Stimulated activated CD8-positive, alpha-beta memory T cell treated with anti-CD3 and anti-CD28 coated beads, Interleukin-7, amount 100 ng/mL, for 4 hours (primary cell): Measurements from ENCODE around the gene ARAP3.
"Not testable (repeated sequence)": the region's sequence is repeated elsewhere in the genome, so short reads cannot be mapped to it uniquely, and the experiment has no call there.

ENCODE experiments used
- DNase-seq, 2 donors: peaks; one replicate each; pipeline ENCODE4 v3.0.0-alpha.2; 2020; ENCODE audit warnings: low read depth in 2 of 2

ARAP3 gene

GRCh38 chr5:141681695-141682641, at the start of gene ARAP3:
Gene ARAP3 (minus strand): TSS chr5:141682230. CDS start chr5:141680486, 1,744 bp downstream.
- peak in 1 of 2 donors; percentile 37 for DNase-seq

- DNase-seq: no peak
Measured at GRCh38 chr5:141729387-141730006, 47.5 kb upstream of the ARAP3 start.

GRCh38 chr5:141725891-141726290, 43.9 kb upstream of the ARAP3 start:
- DNase-seq: no peak

GRCh38 chr5:141725174-141725573, 43.1 kb upstream of the ARAP3 start:
- DNase-seq: not testable (repeated sequence)

- no peak for DNase-seq
Measured at GRCh38 chr5:141722266-141722665, 40.2 kb upstream of the ARAP3 start.

GRCh38 chr5:141717043-141717442, 35.0 kb upstream of the ARAP3 start:
- no peak for DNase-seq

GRCh38 chr5:141716468-141716867, 34.4 kb upstream of the ARAP3 start:
- DNase-seq: no peak

GRCh38 chr5:141716009-141716408, 34.0 kb upstream of the ARAP3 start:
- DNase-seq: no peak

- DNase-seq: no peak
Measured at GRCh38 chr5:141715346-141715905, 33.4 kb upstream of the ARAP3 start.

GRCh38 chr5:141714542-141715310, 32.7 kb upstream of the ARAP3 start:
- no peak for DNase-seq

- DNase-seq: no peak
Measured at GRCh38 chr5:141713616-141714309, 31.7 kb upstream of the ARAP3 start.

GRCh38 chr5:141711687-141712086, 29.7 kb upstream of the ARAP3 start:
- no peak for DNase-seq

GRCh38 chr5:141709699-141710267, 27.8 kb upstream of the ARAP3 start:
- no peak for DNase-seq

GRCh38 chr5:141708016-141708415, 26.0 kb upstream of the ARAP3 start:
- no peak for DNase-seq

GRCh38 chr5:141707510-141707909, 25.5 kb upstream of the ARAP3 start:
- DNase-seq: no peak

- DNase-seq: no peak
Measured at GRCh38 chr5:141706121-141706520, 24.1 kb upstream of the ARAP3 start.

GRCh38 chr5:141705469-141705868, 23.4 kb upstream of the ARAP3 start:
- DNase-seq: no peak

- no peak for DNase-seq
Measured at GRCh38 chr5:141704782-141705297, 22.8 kb upstream of the ARAP3 start.

- DNase-seq: no peak
Measured at GRCh38 chr5:141703133-141703561, 21.1 kb upstream of the ARAP3 start.

GRCh38 chr5:141701360-141702119, 19.5 kb upstream of the ARAP3 start:
- no peak for DNase-seq
